ENCODE data around the gene CSNK1D.

The CSNK1D gene

GRCh38 chr17:82228842-82229697 lies 44.4 kb downstream of the CSNK1D start, which contains the start of gene SLC16A3:
TSS of gene SLC16A3 (plus strand) at chr17:82229042. CDS start at chr17:82236009, 6,967 bp downstream.
- DNase-seq (ENCODE audit: low read depth in 2 of 2) = peak in 1 of 2 donors; percentile 75

GRCh38 chr17:82228278-82228841 lies 45.1 kb downstream of the CSNK1D start:
- peak in 1 of 2 donors; percentile 46 for DNase-seq (ENCODE audit: low read depth in 2 of 2)

GRCh38 chr17:82227629-82228277 lies 45.7 kb downstream of the CSNK1D start:
- no peak for DNase-seq (ENCODE audit: low read depth in 2 of 2)

GRCh38 chr17:82226809-82227628 lies 46.5 kb downstream of the CSNK1D start:
- DNase-seq (ENCODE audit: low read depth in 2 of 2) = no peak

GRCh38 chr17:82226146-82226808 lies 47.2 kb downstream of the CSNK1D start:
- DNase-seq (ENCODE audit: low read depth in 2 of 2) = no peak

GRCh38 chr17:82225368-82226029 lies 48.0 kb downstream of the CSNK1D start:
- DNase-seq (ENCODE audit: low read depth in 2 of 2) = no peak

- DNase-seq (ENCODE audit: low read depth in 2 of 2) = no peak
These were observed 48.8 kb downstream of the CSNK1D start for GRCh38 chr17:82224666-82225065.

GRCh38 chr17:82223517-82223916 lies 50.0 kb downstream of the CSNK1D start:
- DNase-seq (ENCODE audit: low read depth in 2 of 2) = no peak

GRCh38 chr17:82222816-82223215 lies 50.7 kb downstream of the CSNK1D start:
- DNase-seq (ENCODE audit: low read depth in 2 of 2) = no peak

- no peak for DNase-seq (ENCODE audit: low read depth in 2 of 2)
These were observed 52.1 kb downstream of the CSNK1D start for GRCh38 chr17:82221341-82221902.

- no peak for DNase-seq (ENCODE audit: low read depth in 2 of 2)
These were observed 53.5 kb downstream of the CSNK1D start for GRCh38 chr17:82219753-82220709.

GRCh38 chr17:82219083-82219482 lies 54.4 kb downstream of the CSNK1D start:
- no peak for DNase-seq (ENCODE audit: low read depth in 2 of 2)

- DNase-seq (ENCODE audit: low read depth in 2 of 2) = no peak
These were observed 55.0 kb downstream of the CSNK1D start for GRCh38 chr17:82218349-82219075.

- no peak for DNase-seq (ENCODE audit: low read depth in 2 of 2)
These were observed 55.8 kb downstream of the CSNK1D start for GRCh38 chr17:82217530-82218204.

- DNase-seq (ENCODE audit: low read depth in 2 of 2) = no peak
These were observed 56.4 kb downstream of the CSNK1D start for GRCh38 chr17:82217120-82217529.

- peak in 1 of 2 donors; percentile 49 for DNase-seq (ENCODE audit: low read depth in 2 of 2)
These were observed 57.0 kb downstream of the CSNK1D start for GRCh38 chr17:82216301-82217119.

GRCh38 chr17:82215972-82216300 lies 57.6 kb downstream of the CSNK1D start:
- DNase-seq (ENCODE audit: low read depth in 2 of 2) = no peak

Data from stimulated activated CD8-positive, alpha-beta memory T cell treated with anti-CD3 and anti-CD28 coated beads, Interleukin-7, amount 100 ng/mL, for 4 hours (primary cell).